ENCODE results near the gene EIF5A. TPM values are rescaled to one million over a fixed set of nuclear protein-coding genes. Genes with fewer than 3 reads are reported as not detected.

The EIF5A gene
- polyA plus RNA-seq, 2 of the 4 experiments (the other 2 are of a cell fraction): 969 to 1,918 TPM

- WGBS (ENCODE audit: missing lambda C conversion rate): 91% methylated on average over 19 of the region's 19 CpGs
- POLR2A ChIA-PET: interaction anchor here (3.3 kb wide), 1 partner anchor 18 kb away, joined by 12 read pairs; no protein-coding TSS in a partner anchor
- TF ChIP-seq POLR2A (IDR thresholded peaks at IDR 0.05; ENCODE audit: low read length) (peak; percentile 27), RARB (CRISPR knock-in tag; IDR thresholded peaks at IDR 0.05) (no peak), NFE2L2 (conservative IDR thresholded peaks at IDR 0.05; ENCODE audit: low read length) (no peak), PBX3 (IDR thresholded peaks at IDR 0.05) (peak; percentile 3; the same call in 1 of the 2 replicates)
Observed at GRCh38 chr17:7347630-7348477, 40.4 kb downstream of the EIF5A start.

GRCh38 chr17:7348478-7349242, 41.2 kb downstream of the EIF5A start:
- no peak for FAIRE-seq
- no peak overlapping the region for H3K27ac ChIP-seq
- no peak overlapping the region for H3K4me2 ChIP-seq
- 90% methylated on average over 19 of the region's 19 CpGs for WGBS (ENCODE audit: missing lambda C conversion rate)
- POLR2A ChIA-PET: interaction anchor here (3.3 kb wide), 1 partner anchor 19 kb away, joined by 12 read pairs; no protein-coding TSS in a partner anchor
- no peak for ATAC-seq
- H3K4me3 ChIP-seq: no peak overlapping the region
- CTCF ChIA-PET: interaction anchor here (1.0 to 18.5 kb wide), 11 partner anchors 18 to 212 kb away, joined by 3 to 433 read pairs (median 5); partner anchors contain the start of genes ACADVL, ACAP1, NEURL4 and SLC2A4
- DNase-seq (ENCODE audit: low read depth in 1 of 2, low spot score in 1 of 2): no peak
- TF ChIP-seq NR3C1 (IDR thresholded peaks at IDR 0.05): no peak
- 0 out of 5 replicates have a peak, but pooled peaks of 1 of the 2 experiments have one; percentile 15 for TF ChIP-seq JUN (IDR thresholded peaks at IDR 0.05)
- H3K4me1 ChIP-seq: peaks cover 32% of the 10 kb centered on the region
- H3K9me3 ChIP-seq: no peaks in the 10 kb centered on the region

More at GRCh38 chr17:7347630-7348477, 40.4 kb downstream of the EIF5A start:
- no peak for ATAC-seq
- no peak overlapping the region for H3K27ac ChIP-seq
- no peak for DNase-seq (ENCODE audit: low read depth in 1 of 2, low spot score in 1 of 2)
- H3K9me3 ChIP-seq: no peaks in the 10 kb centered on the region
- FAIRE-seq: no peak
- no peak overlapping the region for H3K4me3 ChIP-seq
- CTCF ChIA-PET: interaction anchor here (1.0 to 18.5 kb wide), 11 partner anchors 17 to 213 kb away, joined by 3 to 433 read pairs (median 5); partner anchors contain the start of genes ACADVL, ACAP1, NEURL4 and SLC2A4
- no peak overlapping the region for H3K4me2 ChIP-seq
- peaks cover 24% of the 10 kb centered on the region for H3K4me1 ChIP-seq

- FAIRE-seq: no peak
- CTCF ChIA-PET: interaction anchor here (0.6 to 18.5 kb wide), 21 partner anchors 8 to 543 kb away, joined by 3 to 433 read pairs (median 8); partner anchors contain the start of genes ACAP1, FGF11, NEURL4 and PLSCR3
- TF ChIP-seq TFCP2L1 (CRISPR knock-in tag; IDR thresholded peaks at IDR 0.05) (0 out of 2 replicates have a peak, but pooled peaks have one; percentile 40), PHF8 (IDR thresholded peaks at IDR 0.05; ENCODE audit: borderline replicate concordance, low read depth) (peak; percentile 49; the same call in 1 of the 2 replicates), PBX3 (IDR thresholded peaks at IDR 0.05) (peak; percentile 50; the same call in 1 of the 2 replicates), HOXA7 (CRISPR knock-in tag; IDR thresholded peaks at IDR 0.05) (no peak), ZNF302 (CRISPR knock-in tag; IDR thresholded peaks at IDR 0.05) (no peak), CTCF (IDR thresholded peaks at IDR 0.05) (peak; percentile 60), HMGXB4 (CRISPR knock-in tag; IDR thresholded peaks at IDR 0.05; ENCODE audit: borderline replicate concordance) (peak; percentile 68; the same call in 1 of the 2 replicates), REST (IDR thresholded peaks at IDR 0.05) (0 out of 2 replicates have a peak, but pooled peaks have one; percentile 9), BCL3 (IDR thresholded peaks at IDR 0.05) (peak; percentile 79)
Observed at GRCh38 chr17:7351665-7352502, 44.5 kb downstream of the EIF5A start, which contains the start of gene KCTD11. Gene KCTD11, plus strand, starts transcription at chr17:7352162.

More at GRCh38 chr17:7351665-7352502, 44.5 kb downstream of the EIF5A start, which contains the start of gene KCTD11:
- peak; percentile 91 to 96 for DNase-seq (ENCODE audit: low read depth in 1 of 2, low spot score in 1 of 2)
- 0% methylated on average over 26 of the region's 91 CpGs for WGBS (ENCODE audit: missing lambda C conversion rate)
- Histone ChIP-seq H3K4me1 (peaks cover 52% of the 10 kb centered on the region), H3K27ac (peak within 1 kb of the TSS; percentile 92 to 96), H3K4me3 (peak within 1 kb of the TSS; percentile 70), H3K4me2 (peak within 1 kb of the TSS; percentile 90), H3K9me3 (no peaks in the 10 kb centered on the region)
- peak; percentile 57 to 79 for ATAC-seq
- POLR2A ChIA-PET: interaction anchor here (0.7 to 1.5 kb wide), 8 partner anchors 15 to 335 kb away, joined by 3 to 7 read pairs (median 3); partner anchors contain the start of genes MPDU1, NEURL4, PLSCR3 and SLC16A13

Data from A549 (cell line).